HG03139 (cell line): ENCODE results near the gene R3HCC1L.
"Not testable (repeated sequence)": the region's sequence is repeated elsewhere in the genome, so short reads cannot be mapped to it uniquely, and the experiment has no call there.

Experiments used
- ATAC-seq: cut with Tn5 transposase; IDR thresholded peaks from one replicate; pipeline ENCODE4 v1.9.1; 2021; ENCODE audit not compliant: unreplicated experiment

The R3HCC1L gene

GRCh38 chr10:98128802-98129201, 5.7 kb upstream of the R3HCC1L start:
- ATAC-seq = no peak

- no peak for ATAC-seq
Measured at GRCh38 chr10:98131619-98132018, 2.8 kb upstream of the R3HCC1L start.

- peak; percentile 43 for ATAC-seq
Measured at GRCh38 chr10:98133075-98133752, 1.2 kb upstream of the R3HCC1L start.

GRCh38 chr10:98134117-98134430, 383 bp upstream of the R3HCC1L start:
- ATAC-seq = no peak

- no peak for ATAC-seq
Measured at GRCh38 chr10:98135222-98135899, 904 bp downstream of the R3HCC1L start.

GRCh38 chr10:98136775-98137174, 2.3 kb downstream of the R3HCC1L start:
- ATAC-seq = not testable (repeated sequence)

GRCh38 chr10:98138031-98138430, 3.6 kb downstream of the R3HCC1L start:
- no peak for ATAC-seq

GRCh38 chr10:98139431-98139830, 5.0 kb downstream of the R3HCC1L start:
- no peak for ATAC-seq

- ATAC-seq = no peak
Measured at GRCh38 chr10:98141484-98142073, 7.1 kb downstream of the R3HCC1L start.

GRCh38 chr10:98144985-98145384, 10.5 kb downstream of the R3HCC1L start:
- no peak for ATAC-seq

GRCh38 chr10:98149858-98150257, 15.4 kb downstream of the R3HCC1L start:
- no peak for ATAC-seq

GRCh38 chr10:98150544-98150943, 16.1 kb downstream of the R3HCC1L start:
- no peak for ATAC-seq

- ATAC-seq = not testable (repeated sequence)
Measured at GRCh38 chr10:98152778-98153177, 18.3 kb downstream of the R3HCC1L start.

- not testable (repeated sequence) for ATAC-seq
Measured at GRCh38 chr10:98153213-98153958, 18.9 kb downstream of the R3HCC1L start.

- no peak for ATAC-seq
Measured at GRCh38 chr10:98154076-98154475, 19.6 kb downstream of the R3HCC1L start.

- ATAC-seq = no peak
Measured at GRCh38 chr10:98158576-98158975, 24.1 kb downstream of the R3HCC1L start.

GRCh38 chr10:98163941-98164340, 29.5 kb downstream of the R3HCC1L start:
- ATAC-seq = no peak

- no peak for ATAC-seq
Measured at GRCh38 chr10:98167191-98167590, 32.7 kb downstream of the R3HCC1L start.

GRCh38 chr10:98168147-98168546, 33.7 kb downstream of the R3HCC1L start:
- no peak for ATAC-seq

- no peak for ATAC-seq
Measured at GRCh38 chr10:98168766-98169165, 34.3 kb downstream of the R3HCC1L start.

GRCh38 chr10:98169379-98169778, 34.9 kb downstream of the R3HCC1L start:
- no peak for ATAC-seq
